HepG2 (cell line): ENCODE results near the gene ALPL. TPM values are rescaled to one million over a fixed set of nuclear protein-coding genes. Genes with fewer than 3 reads are reported as not detected.

Experiments used
- GZF1 ChIP-seq: sonication (generic); formaldehyde crosslinking; IDR thresholded peaks from 2 replicates; pipeline ENCODE4 v1.5.1; 2020; ENCODE audit warnings: mild to moderate bottlenecking, missing genetic modification reagents
- SMAD3 ChIP-seq: sonication (generic); formaldehyde crosslinking; IDR thresholded peaks from 2 replicates; pipeline ENCODE4 v1.4.0; 2020; ENCODE audit warnings: missing genetic modification reagents
- SNAI1 ChIP-seq: sonication (generic); formaldehyde crosslinking; IDR thresholded peaks from 2 replicates; pipeline ENCODE4 v1.5.0; 2020; ENCODE audit warnings: mild to moderate bottlenecking, missing genetic modification reagents, borderline replicate concordance
- ZNF317 ChIP-seq: sonication (generic); formaldehyde crosslinking; IDR thresholded peaks from 2 replicates; pipeline ENCODE4 v1.5.0; 2020; ENCODE audit warnings: mild to moderate bottlenecking, missing genetic modification reagents
- ZNF563 ChIP-seq: sonication (generic); formaldehyde crosslinking; IDR thresholded peaks from 2 replicates; pipeline ENCODE4 v1.8.0; 2022; ENCODE audit warnings: mild to moderate bottlenecking, moderate library complexity, missing genetic modification reagents
- polyA plus RNA-seq, 8 experiments: library from polyadenylated mRNA; depleted of rRNA in 3 of 8; stranded (reverse) in 7 of 8; unstranded in 1 of 8; fragments of >200 nt; fragmentation: Illumina TruSeq in 4 of 8; extraction: Trizol in 4 of 8; gene quantifications; 2 replicates each; pipeline versions ENCODE4 v1.2.1 to v1.2.3, GENCODE V29; 2011 to 2016; ENCODE audit warnings: low read depth in 4 of 8, missing spikeins in 1 of 8, mixed read lengths in 1 of 8; ENCODE audit not compliant: insufficient read depth in 1 of 8
- total RNA-seq, 5 experiments: library from RNA; depleted of rRNA; stranded (reverse); fragments of >200 nt; fragmentation: Illumina TruSeq; extraction: Trizol; gene quantifications; 2 replicates each; pipeline ENCODE4 v1.2.3, GENCODE V29; 2016; ENCODE audit warnings: low read depth in 1 of 5
- TF ChIP-seq, protein P1 (sequence below): sonication (generic); formaldehyde crosslinking; IDR thresholded peaks from 2 replicates; pipeline ENCODE4 v1.8.1; 2022; ENCODE audit warnings: low read depth, mild to moderate bottlenecking, missing genetic modification reagents
- TF ChIP-seq, protein P2 (sequence below): sonication (generic); formaldehyde crosslinking; IDR thresholded peaks from 2 replicates; pipeline ENCODE4 v1.5.0; 2020; ENCODE audit warnings: mild to moderate bottlenecking, missing genetic modification reagents, borderline replicate concordance
- TF ChIP-seq, protein P3 (sequence below): sonication (generic); formaldehyde crosslinking; conservative IDR thresholded peaks from 2 replicates; pipeline ENCODE4 v1.4.0; 2020; ENCODE audit warnings: missing genetic modification reagents
- TF ChIP-seq, protein P4 (sequence below): sonication (generic); formaldehyde crosslinking; IDR thresholded peaks from 2 replicates; pipeline ENCODE4 v1.5.1; 2020; ENCODE audit warnings: mild to moderate bottlenecking, missing genetic modification reagents, moderate library complexity
- TF ChIP-seq, protein P5 (sequence below): sonication (generic); formaldehyde crosslinking; conservative IDR thresholded peaks from 2 replicates; pipeline ENCODE4 v1.4.0; 2020; ENCODE audit warnings: missing genetic modification reagents

ALPL gene
- total and polyA plus RNA-seq, 2 of the 13 experiments (the other 11 are each of a cell fraction or from before 2014, with no cell fraction given): 0.12 TPM; not detected in 1

DNA sequence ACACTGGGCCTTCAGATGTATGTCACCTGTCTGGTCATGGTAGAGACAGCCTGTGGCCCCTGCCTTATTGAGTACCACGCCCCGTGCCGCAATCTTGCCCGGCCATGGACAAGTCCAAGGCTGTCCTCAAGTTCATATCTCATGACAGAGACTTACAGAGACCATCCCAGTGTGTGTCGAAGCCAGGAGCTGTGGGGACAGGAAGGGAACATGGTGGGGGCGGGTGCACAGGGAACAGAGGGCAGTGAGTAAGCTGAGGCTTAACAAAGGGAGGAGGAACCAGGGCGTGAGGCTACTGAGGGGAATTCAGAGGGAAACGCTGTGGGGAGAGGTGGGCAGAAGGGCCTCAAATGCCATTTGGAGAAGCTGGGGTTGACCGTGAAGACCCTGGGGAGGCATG lies 75.8 kb downstream of the ALPL start (continued):
- TF ChIP-seq SMAD3 (no peak), ZNF317 (no peak), GZF1 (CRISPR knock-in tag) (no peak), ZNF563 (CRISPR knock-in tag) (no peak), SNAI1 (CRISPR knock-in tag) (no peak)
- TF ChIP-seq, protein P1, sequence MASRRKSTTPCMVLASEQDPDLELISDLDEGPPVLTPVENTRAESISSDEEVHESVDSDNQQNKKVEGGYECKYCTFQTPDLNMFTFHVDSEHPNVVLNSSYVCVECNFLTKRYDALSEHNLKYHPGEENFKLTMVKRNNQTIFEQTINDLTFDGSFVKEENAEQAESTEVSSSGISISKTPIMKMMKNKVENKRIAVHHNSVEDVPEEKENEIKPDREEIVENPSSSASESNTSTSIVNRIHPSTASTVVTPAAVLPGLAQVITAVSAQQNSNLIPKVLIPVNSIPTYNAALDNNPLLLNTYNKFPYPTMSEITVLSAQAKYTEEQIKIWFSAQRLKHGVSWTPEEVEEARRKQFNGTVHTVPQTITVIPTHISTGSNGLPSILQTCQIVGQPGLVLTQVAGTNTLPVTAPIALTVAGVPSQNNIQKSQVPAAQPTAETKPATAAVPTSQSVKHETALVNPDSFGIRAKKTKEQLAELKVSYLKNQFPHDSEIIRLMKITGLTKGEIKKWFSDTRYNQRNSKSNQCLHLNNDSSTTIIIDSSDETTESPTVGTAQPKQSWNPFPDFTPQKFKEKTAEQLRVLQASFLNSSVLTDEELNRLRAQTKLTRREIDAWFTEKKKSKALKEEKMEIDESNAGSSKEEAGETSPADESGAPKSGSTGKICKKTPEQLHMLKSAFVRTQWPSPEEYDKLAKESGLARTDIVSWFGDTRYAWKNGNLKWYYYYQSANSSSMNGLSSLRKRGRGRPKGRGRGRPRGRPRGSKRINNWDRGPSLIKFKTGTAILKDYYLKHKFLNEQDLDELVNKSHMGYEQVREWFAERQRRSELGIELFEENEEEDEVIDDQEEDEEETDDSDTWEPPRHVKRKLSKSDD: no peak
- TF ChIP-seq, protein P2, sequence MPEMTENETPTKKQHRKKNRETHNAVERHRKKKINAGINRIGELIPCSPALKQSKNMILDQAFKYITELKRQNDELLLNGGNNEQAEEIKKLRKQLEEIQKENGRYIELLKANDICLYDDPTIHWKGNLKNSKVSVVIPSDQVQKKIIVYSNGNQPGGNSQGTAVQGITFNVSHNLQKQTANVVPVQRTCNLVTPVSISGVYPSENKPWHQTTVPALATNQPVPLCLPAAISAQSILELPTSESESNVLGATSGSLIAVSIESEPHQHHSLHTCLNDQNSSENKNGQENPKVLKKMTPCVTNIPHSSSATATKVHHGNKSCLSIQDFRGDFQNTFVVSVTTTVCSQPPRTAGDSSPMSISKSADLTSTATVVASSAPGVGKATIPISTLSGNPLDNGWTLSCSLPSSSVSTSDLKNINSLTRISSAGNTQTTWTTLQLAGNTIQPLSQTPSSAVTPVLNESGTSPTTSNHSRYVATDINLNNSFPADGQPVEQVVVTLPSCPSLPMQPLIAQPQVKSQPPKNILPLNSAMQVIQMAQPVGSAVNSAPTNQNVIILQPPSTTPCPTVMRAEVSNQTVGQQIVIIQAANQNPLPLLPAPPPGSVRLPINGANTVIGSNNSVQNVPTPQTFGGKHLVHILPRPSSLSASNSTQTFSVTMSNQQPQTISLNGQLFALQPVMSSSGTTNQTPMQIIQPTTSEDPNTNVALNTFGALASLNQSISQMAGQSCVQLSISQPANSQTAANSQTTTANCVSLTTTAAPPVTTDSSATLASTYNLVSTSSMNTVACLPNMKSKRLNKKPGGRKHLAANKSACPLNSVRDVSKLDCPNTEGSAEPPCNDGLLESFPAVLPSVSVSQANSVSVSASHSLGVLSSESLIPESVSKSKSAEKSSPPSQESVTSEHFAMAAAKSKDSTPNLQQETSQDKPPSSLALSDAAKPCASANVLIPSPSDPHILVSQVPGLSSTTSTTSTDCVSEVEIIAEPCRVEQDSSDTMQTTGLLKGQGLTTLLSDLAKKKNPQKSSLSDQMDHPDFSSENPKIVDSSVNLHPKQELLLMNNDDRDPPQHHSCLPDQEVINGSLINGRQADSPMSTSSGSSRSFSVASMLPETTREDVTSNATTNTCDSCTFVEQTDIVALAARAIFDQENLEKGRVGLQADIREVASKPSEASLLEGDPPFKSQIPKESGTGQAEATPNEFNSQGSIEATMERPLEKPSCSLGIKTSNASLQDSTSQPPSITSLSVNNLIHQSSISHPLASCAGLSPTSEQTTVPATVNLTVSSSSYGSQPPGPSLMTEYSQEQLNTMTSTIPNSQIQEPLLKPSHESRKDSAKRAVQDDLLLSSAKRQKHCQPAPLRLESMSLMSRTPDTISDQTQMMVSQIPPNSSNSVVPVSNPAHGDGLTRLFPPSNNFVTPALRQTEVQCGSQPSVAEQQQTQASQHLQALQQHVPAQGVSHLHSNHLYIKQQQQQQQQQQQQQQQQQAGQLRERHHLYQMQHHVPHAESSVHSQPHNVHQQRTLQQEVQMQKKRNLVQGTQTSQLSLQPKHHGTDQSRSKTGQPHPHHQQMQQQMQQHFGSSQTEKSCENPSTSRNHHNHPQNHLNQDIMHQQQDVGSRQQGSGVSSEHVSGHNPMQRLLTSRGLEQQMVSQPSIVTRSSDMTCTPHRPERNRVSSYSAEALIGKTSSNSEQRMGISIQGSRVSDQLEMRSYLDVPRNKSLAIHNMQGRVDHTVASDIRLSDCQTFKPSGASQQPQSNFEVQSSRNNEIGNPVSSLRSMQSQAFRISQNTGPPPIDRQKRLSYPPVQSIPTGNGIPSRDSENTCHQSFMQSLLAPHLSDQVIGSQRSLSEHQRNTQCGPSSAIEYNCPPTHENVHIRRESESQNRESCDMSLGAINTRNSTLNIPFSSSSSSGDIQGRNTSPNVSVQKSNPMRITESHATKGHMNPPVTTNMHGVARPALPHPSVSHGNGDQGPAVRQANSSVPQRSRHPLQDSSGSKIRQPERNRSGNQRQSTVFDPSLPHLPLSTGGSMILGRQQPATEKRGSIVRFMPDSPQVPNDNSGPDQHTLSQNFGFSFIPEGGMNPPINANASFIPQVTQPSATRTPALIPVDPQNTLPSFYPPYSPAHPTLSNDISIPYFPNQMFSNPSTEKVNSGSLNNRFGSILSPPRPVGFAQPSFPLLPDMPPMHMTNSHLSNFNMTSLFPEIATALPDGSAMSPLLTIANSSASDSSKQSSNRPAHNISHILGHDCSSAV: no peak
- TF ChIP-seq, protein P3, sequence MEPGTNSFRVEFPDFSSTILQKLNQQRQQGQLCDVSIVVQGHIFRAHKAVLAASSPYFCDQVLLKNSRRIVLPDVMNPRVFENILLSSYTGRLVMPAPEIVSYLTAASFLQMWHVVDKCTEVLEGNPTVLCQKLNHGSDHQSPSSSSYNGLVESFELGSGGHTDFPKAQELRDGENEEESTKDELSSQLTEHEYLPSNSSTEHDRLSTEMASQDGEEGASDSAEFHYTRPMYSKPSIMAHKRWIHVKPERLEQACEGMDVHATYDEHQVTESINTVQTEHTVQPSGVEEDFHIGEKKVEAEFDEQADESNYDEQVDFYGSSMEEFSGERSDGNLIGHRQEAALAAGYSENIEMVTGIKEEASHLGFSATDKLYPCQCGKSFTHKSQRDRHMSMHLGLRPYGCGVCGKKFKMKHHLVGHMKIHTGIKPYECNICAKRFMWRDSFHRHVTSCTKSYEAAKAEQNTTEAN: no peak
- TF ChIP-seq, protein P4, sequence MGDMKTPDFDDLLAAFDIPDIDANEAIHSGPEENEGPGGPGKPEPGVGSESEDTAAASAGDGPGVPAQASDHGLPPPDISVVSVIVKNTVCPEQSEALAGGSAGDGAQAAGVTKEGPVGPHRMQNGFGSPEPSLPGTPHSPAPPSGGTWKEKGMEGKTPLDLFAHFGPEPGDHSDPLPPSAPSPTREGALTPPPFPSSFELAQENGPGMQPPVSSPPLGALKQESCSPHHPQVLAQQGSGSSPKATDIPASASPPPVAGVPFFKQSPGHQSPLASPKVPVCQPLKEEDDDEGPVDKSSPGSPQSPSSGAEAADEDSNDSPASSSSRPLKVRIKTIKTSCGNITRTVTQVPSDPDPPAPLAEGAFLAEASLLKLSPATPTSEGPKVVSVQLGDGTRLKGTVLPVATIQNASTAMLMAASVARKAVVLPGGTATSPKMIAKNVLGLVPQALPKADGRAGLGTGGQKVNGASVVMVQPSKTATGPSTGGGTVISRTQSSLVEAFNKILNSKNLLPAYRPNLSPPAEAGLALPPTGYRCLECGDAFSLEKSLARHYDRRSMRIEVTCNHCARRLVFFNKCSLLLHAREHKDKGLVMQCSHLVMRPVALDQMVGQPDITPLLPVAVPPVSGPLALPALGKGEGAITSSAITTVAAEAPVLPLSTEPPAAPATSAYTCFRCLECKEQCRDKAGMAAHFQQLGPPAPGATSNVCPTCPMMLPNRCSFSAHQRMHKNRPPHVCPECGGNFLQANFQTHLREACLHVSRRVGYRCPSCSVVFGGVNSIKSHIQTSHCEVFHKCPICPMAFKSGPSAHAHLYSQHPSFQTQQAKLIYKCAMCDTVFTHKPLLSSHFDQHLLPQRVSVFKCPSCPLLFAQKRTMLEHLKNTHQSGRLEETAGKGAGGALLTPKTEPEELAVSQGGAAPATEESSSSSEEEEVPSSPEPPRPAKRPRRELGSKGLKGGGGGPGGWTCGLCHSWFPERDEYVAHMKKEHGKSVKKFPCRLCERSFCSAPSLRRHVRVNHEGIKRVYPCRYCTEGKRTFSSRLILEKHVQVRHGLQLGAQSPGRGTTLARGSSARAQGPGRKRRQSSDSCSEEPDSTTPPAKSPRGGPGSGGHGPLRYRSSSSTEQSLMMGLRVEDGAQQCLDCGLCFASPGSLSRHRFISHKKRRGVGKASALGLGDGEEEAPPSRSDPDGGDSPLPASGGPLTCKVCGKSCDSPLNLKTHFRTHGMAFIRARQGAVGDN: peak; percentile 14; the same call in 1 of the 2 replicates
- TF ChIP-seq, protein P5, sequence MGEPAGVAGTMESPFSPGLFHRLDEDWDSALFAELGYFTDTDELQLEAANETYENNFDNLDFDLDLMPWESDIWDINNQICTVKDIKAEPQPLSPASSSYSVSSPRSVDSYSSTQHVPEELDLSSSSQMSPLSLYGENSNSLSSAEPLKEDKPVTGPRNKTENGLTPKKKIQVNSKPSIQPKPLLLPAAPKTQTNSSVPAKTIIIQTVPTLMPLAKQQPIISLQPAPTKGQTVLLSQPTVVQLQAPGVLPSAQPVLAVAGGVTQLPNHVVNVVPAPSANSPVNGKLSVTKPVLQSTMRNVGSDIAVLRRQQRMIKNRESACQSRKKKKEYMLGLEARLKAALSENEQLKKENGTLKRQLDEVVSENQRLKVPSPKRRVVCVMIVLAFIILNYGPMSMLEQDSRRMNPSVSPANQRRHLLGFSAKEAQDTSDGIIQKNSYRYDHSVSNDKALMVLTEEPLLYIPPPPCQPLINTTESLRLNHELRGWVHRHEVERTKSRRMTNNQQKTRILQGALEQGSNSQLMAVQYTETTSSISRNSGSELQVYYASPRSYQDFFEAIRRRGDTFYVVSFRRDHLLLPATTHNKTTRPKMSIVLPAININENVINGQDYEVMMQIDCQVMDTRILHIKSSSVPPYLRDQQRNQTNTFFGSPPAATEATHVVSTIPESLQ (CRISPR knock-in tag): no peak
